Neural progenitor cell (in vitro differentiated cells): ENCODE results near the gene TMC8.

Experiments used
- EZH2 ChIP-seq: fragments of 200-600 bp; sonication (generic); IDR thresholded peaks from 2 replicates; pipeline ENCODE4 v1.6.1; 2017; ENCODE audit warnings: antibody characterized with exemption, mild to moderate bottlenecking, moderate library complexity
- TF ChIP-seq, protein P1 (sequence below): fragments of 200-600 bp; sonication (generic); IDR thresholded peaks from 2 replicates; pipeline ENCODE4 v1.5.1; 2017; ENCODE audit warnings: antibody characterized with exemption, mild to moderate bottlenecking

- TF ChIP-seq, protein P1, sequence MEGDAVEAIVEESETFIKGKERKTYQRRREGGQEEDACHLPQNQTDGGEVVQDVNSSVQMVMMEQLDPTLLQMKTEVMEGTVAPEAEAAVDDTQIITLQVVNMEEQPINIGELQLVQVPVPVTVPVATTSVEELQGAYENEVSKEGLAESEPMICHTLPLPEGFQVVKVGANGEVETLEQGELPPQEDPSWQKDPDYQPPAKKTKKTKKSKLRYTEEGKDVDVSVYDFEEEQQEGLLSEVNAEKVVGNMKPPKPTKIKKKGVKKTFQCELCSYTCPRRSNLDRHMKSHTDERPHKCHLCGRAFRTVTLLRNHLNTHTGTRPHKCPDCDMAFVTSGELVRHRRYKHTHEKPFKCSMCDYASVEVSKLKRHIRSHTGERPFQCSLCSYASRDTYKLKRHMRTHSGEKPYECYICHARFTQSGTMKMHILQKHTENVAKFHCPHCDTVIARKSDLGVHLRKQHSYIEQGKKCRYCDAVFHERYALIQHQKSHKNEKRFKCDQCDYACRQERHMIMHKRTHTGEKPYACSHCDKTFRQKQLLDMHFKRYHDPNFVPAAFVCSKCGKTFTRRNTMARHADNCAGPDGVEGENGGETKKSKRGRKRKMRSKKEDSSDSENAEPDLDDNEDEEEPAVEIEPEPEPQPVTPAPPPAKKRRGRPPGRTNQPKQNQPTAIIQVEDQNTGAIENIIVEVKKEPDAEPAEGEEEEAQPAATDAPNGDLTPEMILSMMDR, result no peak
- no peak for TF ChIP-seq EZH2
Observed at GRCh38 chr17:78154903-78155811, 24.6 kb downstream of the TMC8 start.
